Measurements from ENCODE around the gene DAZAP1.

Gene DAZAP1

DNA sequence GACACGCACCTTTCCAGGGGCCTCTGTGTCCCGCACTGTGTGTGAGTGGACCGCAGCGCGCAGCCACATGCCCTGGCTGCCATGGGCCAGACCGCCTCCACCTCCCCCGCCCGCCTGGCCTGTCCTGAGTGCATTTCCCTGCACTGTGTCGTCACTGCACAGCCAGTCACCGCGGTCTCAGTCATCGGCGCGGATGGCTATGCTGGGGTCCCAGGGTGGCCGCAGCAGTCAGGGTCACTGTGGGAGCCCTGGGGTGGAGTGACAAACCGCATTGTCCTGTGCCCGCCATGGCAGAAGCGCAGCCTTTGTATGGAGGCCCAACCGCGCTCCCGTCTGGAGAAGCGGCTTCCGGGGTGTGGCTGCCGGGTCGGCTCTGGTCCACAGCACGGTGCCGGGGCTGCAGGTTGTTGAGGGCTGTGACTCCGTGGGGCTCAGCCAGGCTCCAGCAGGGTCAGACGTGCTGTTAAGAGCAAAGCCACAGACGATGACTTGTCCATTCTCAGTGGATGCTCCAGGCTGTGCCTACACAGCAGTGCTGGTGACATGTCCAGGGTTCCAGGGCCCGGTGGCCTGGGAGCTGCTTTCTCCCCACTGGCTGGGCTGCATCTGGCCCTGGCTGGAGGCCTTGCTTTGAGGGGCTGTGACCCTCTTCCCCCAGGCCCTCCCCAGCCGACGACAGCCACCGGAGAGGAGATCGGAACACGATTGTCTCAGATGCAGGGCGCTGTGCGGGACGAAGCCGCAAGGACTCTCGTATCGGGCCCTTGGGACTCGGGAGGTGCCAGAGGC is 30.0 kb upstream of the DAZAP1 start:
- no peak for DNase-seq (ENCODE audit: low read depth, low spot score)

DNA sequence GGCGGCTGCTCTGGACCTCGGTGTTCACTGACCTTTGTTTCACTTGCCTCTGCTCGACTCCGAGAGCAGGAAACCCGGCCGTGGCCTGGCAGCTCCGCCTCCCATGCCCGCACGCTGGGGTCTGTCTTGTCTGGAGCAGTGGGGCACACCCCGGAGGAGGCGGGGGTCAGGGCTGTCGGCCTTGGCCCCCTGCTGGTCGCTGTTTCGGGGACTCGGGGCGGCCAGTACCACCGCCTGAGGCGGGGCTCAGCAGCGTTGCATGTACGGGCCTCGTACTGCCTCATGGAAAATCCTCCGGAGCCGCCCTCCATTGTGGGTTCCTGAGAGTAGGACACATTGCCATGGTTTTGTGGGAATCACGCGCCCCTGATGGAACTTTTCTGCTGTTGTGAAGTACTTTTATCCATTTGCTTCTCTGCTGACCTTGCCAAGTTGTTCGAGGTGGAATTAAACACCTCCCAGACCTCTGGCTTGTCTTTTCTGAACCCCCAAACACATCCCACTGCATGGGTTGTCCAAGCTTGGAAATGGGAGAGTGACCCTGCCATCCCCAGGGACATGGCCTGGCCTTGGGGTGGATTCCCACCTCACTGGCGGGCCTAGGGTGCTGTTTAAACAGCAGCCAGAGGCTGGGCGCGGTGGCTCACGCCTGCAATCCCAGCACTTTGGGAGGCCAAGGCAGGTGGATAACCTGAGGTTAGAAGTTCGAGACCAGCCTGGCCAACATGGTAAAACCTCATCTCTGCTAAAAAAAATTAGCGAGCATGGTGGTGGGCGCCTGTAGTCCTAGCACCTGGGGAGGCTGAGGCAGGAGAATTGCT is 29.2 kb upstream of the DAZAP1 start:
- no peak for DNase-seq (ENCODE audit: low read depth, low spot score)

DNA sequence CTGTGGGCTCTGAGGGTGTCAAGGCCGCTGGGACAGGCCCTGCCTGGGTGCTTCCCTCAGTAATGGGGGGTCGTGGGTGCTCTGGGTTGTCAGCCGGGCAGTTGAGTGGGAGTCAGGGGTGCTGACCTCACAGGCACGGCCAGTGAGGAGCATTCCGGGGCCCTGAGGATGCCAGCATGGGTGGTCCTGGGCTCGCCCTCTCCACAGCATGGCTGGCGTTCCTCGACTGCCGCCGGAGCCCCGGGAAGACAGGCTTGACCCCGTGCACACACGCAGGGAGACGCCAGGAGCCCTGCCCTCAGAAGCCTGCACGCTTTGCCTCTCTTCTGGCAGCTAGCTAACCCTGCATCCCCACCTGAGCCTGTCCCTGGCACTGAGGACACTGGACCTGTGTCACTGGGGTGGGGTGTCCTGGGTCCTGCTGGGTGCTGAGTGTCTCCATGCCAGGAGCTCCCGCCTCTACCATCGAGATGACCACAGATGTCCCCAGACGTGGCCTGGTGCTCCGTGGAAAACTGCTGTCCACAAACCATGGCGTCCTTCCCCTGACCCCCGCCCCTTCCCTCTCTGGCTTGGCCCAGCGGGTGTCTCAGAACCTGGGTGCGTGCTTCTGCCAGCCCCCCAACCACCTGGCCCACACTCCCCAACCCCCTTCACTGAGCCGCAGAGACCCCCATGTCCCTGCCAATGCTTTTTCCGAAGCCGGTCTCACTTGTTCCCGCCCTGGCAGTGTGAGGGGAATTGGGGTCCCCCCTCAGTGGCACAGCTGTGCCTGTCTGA is 28.1 kb upstream of the DAZAP1 start:
- DNase-seq (ENCODE audit: low read depth, low spot score): no peak

DNA sequence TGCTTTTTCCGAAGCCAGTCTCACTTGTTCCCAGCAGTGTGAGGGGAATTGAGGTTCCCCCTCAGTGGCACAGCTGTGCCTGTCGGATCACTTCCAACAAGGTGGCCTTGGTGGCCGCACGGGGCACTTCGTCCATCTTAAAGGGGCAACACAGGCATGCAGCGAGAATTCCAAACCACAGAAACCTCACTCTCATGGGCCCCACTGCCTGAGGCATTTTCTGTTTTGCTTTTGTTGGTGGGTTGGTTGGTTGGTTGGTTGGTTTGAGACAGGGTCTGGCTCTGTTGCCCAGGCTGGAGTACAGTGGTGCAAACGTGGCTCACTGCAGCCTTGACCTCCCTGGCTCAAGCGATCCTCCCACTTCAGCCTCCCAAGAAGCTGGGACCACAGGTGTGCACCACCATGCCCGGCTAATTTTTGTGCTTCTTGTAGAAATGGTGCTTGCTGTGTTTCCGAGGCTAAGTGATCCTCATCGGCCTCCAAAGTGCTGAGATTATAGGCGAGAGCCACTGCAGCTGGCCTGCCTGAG is 27.4 kb upstream of the DAZAP1 start:
- no peak for DNase-seq (ENCODE audit: low read depth, low spot score)

DNA sequence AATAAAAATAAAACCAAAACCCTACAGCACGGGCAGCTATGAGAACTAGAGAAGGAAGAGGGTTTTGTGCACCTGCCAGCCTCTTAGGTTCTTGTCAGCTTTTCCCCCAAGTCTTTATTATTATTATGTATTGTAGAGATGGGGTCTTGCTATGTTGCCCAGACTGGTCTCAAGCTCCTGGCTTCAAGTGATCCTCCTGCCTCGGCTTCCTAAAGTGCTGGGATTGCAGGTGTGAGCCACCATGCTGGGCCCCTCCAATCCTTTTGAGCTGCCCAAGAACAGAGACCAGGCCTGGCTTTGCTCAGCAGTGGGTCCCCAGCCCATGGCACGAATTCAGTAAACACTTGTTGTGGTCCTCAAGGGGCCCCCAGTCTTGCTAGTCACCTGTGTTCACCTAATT is 25.1 kb upstream of the DAZAP1 start:
- DNase-seq (ENCODE audit: low read depth, low spot score): no peak

DNA sequence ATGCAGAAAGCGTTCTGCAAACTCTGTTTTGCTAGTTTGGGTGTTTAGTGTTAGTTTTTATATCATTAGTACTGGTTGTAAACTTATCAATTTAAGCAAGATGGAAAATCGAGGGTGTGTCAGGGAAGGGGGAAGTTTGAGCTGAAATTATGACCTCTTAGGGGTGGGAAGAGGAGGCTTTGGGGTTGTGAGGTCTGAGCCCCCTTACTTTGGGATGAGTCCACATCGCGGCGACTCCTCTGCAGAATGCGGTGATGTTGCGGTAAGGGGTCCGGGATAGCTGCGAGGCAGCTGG is 24.4 kb upstream of the DAZAP1 start:
- no peak for DNase-seq (ENCODE audit: low read depth, low spot score)

DNA sequence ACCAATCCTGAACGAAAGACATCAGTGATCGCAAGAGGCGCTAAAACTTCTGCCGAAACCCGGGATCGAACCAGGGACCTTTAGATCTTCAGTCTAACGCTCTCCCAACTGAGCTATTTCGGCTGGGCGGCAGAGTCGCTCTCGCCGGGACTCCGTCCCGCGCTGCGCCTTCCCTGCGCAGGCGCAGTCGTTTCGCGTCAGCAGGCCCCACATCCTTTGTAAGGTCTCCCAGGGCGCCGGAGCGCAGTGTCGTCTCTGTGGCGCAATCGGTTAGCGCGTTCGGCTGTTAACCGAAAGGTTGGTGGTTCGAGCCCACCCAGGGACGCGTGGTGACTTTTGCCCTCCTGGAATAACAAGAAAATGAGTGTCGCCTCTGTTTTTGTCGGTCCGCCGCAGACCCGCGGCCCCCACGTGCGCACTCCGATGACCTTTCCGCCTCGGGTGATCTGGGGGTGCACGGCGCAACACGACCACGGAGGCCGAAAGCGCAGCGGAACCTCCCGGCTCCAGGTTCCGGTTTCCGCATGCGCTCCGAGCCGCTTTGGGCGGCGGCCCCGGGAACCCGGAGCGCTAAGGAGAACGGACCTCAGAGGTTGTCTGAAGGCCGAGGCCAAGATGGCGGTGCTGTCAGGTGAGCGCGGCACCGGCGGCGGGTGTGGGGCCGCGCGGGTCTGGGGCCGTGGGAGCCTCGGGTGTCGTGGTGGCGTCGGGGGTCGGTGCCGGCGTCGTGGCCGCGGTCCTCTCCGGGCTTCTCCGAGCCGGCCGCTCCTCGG is 23.9 kb upstream of the DAZAP1 start, which contains the start of gene NDUFS7:
NDUFS7 (plus strand) TSS at position 596 of the 773 bp plus-strand sequence; CDS start at position 616, 20 bp downstream.
- DNase-seq (ENCODE audit: low read depth, low spot score): peak; percentile 88

DNA sequence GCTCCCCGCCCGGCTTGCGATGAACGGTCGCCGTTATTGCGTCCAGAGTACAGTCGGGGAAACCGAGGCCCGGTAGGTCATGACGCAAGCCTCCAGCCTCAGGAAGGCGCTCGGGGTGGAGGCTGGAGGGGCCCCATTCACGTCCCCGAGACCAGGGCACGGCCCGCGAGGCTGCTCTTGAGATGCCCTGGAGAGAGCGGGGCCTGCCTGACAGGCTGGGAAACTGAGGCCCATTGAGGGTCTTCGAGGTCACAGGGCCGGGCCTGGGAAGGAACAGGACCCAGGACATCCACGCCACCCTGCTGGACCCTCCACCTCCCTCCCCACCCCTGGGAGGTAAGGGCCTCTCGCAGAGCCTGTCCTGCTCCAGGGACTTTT is 23.3 kb upstream of the DAZAP1 start:
- no peak for DNase-seq (ENCODE audit: low read depth, low spot score)

DNA sequence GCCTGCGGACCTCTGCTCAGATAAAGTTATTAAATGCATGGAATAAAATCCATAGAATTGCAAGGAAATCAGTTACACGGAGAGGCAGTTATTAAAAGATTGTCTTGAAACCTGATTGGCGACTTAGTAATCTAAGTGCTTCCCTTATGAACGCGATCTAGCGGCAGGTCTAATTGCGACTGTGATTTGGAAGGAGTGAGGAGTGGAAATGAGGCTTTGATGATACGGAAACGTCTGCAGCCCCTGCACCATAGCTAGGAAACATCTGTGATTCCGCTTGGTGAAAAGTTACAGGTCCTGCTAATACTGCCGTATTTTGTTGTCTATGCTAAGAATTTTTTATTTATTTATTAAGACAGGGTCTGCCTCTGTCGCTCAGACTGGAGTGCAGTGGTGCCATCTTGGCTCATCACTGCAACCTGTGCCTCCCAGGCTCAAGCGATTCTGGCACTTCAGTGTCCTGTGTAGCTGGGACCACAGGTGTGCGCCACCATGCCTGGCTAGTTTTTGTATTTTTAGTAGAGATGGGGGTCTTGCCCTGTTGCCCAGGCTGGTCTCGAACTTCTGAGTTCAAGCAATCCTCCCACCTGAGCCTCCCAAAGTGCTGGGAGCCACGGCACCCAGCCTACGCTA is 22.8 kb upstream of the DAZAP1 start:
- no peak for DNase-seq (ENCODE audit: low read depth, low spot score)

DNA sequence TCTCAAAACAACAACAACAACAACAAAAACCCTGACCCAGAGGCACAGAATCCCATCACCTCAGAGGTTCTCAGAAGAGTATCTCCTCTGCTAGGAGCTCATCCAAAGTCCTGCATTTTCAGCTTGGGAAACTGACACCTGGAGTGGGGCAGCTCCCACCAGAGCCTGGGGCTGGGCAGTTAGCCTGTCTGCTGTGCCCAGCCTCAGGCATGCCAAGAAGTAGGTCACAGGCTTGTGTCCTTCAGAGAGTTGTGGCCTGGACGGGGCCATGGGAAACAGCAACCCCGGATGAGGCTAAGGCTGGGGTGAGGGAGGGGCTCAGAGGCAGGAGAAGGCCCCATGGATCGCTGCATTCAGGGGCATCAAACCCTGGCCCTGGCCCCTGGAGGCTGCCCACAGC is 21.6 kb upstream of the DAZAP1 start:
- no peak for DNase-seq (ENCODE audit: low read depth, low spot score)

DNA sequence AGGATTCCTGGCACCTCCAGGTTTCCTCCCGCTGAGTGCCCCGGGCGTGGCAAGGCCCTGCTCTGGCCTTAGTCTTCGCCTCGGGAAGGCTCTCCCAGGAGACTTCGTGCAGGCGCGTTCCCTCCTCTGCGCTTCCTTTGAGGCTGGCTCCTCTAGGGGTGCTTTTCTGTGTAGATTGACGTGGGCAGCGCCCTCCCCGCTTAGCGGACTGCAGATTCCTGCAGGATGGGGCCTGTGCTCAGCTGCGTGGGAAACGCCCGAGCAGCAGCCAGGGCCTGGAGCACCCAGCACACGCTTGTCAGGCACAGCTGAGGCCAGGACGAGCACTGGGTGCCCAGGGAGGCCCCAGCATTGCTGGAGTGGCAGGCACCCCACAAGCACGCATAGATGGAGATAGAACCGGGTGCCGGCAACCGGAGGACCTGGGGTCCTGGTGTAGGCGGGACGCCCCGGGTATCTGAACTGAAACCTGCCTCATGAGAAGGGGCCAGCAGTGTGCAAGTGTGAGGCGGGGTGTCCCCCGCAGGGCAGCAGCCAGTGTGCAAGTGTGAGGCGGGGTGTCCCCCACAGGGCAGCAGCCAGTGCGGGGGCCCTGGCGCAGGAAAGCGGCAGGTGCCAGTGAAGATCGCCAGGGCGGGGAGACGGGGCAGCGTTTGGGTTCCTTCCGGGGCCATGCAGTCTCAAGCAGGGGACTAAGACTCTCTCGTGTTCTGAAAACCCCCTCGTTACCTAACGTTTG is 20.3 kb upstream of the DAZAP1 start:
- DNase-seq (ENCODE audit: low read depth, low spot score): no peak

DNA sequence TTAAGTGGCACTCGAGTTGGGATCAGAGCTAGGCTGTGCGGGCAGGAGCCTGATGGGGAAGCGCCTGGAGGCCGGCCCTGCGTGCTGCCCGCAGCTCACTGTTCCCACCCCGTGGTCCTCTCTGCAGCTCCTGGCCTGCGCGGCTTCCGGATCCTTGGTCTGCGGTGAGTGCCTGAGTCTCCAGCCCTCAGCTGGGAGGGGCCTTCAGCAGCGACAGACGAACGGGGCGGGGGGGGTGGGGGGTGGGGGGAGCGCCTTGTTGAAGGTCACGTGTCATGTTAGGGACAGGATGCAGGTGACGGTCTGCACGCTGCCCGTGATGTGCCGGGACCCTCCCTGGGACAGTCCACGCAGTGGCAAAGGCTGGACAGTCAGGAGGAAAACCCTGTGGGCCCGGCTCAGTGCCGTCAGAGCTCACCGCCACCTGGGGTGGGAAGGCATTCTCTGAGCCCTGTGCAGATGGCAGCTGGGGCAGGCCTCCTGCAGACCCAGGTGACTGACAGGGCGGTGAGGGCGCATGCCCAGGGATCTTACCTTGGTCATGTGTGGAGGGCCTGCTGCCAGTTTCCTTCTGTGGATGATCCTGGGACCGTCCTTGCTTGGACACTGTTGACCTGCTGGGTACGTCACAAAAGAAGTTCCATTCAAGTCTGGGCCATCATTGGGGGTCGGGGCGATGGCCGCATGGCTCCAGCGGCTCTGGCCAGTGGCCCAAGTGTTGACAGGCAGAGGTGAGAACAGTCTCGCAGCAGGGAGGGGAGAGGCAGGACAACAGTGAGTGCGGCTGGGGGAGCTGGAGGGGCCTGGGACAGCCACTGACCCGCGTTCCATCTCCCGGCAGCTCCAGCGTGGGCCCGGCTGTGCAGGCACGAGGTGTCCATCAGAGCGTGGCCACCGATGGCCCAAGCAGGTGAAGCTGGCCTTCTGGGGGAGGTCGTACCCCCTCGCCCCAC is 19.4 kb upstream of the DAZAP1 start:
- DNase-seq (ENCODE audit: low read depth, low spot score): no peak

DNA sequence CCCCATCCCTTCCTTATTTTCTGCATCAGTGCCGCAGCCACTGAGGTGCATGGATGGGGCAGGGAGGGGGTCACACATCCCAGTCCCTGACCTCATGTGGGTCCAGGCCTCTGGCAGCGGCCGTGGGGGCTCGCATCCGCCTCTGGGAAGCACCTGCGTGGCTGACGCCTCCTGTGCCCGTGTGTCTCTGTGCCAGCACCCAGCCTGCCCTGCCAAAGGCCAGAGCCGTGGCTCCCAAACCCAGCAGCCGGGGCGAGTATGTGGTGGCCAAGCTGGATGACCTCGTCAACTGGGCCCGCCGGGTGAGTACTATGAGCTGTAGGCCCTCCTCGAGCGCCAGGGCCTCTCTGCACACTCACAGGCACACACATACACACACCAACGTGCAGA is 18.8 kb upstream of the DAZAP1 start:
- no peak for DNase-seq (ENCODE audit: low read depth, low spot score)

DNA sequence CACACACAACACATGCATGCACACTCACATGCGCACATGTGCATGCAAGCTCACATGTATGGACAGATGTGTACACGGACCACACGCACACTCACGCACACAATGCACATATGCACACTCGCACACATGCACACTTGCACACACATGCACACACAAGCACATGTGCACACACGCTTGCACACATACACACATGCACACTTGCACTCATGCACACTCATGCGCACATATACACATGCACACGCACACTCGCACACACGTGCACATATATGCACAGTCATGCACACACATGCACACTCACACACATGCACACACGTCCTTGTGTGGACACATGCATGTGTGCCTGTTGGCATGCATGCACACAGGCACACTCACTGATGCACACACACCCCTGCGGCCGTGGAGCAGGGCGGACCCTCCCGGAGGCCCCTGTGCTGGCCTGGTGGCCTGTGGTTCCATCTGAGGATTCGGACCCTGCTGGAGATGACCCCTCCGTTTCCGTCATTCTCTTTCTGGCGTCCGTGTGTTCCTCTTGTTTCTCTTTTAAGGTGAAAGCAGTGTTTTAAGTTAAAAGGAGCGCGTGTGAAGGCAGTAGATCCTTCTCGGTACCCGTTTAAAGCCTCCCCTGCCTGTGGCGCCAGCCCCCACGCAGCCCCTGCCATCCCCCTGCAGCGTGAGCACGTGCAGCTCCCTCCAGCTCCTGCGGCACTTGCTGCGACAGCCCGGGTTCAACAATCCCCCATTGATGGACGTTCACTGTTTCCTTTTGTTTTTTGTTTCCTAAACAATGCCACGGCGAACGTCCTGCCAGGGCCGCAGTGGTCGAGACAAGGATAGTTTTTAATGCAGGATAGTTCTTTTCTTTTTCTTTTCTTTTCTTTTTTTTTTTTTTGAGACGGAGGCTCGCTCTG is 18.1 kb upstream of the DAZAP1 start:
- no peak for DNase-seq (ENCODE audit: low read depth, low spot score)

DNA sequence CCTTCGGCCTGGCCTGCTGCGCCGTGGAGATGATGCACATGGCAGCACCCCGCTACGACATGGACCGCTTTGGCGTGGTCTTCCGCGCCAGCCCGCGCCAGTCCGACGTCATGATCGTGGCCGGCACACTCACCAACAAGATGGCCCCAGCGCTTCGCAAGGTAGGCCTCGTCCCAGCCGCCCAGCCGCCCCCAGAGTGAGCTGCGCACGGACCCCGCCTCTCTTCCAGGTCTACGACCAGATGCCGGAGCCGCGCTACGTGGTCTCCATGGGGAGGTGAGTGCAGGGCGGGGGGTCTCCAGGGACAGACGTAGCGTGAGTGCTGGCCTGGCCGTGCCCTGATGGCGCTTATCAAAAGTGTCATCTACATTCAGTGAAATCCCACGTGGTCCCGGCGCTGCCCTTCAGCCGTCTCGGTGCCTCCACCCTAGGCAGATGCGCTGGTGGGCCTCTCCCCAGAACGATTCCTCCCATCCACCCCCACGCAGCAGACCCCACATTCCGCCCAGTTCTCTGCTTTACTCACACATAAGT is 16.4 kb upstream of the DAZAP1 start:
- DNase-seq (ENCODE audit: low read depth, low spot score): no peak

DNA sequence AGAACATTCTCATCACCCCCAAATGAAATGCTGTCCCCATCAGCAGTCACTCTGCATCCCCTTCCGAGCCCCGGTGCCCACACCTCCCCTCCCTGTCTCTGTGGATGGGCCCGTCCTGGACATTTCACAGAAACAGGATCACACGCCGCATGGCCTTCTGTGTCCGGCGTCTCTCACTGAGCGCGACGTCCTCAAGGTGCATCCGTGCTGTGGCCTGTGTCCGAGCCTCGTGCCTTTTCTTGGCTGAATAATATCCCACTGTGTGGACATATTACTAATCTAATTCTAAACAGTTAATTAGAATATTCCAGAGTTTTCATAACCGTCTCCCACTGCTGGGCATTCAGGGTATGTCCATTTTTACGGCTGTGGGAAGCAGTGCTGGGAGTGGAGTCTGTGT is 15.0 kb upstream of the DAZAP1 start:
- no peak for DNase-seq (ENCODE audit: low read depth, low spot score)

DNA sequence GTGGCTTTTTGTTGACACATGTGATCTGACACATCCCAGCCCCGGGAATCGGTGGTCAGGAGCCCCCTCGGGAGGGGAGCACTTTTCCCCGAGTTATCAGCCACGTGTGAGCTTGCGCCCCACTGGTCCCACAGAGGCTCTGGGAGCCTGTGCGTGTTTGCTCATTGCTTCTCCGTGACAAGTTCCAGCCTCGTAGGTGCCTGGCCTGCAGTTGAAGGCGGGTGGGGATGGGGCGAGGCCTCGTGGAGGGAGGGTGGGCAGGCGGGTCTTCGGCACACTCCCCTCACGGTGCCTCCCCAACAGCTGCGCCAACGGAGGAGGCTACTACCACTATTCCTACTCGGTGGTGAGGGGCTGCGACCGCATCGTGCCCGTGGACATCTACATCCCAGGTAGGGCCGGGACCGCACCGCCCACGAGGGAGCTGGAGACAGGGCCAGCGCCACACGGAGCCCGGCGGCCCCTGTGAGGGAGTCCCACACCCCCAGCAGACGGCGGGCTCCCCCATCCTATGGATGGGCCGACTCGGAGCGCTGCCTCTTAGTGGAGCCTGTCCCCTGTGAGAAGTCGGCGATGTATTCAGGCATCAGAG is 14.4 kb upstream of the DAZAP1 start:
- DNase-seq (ENCODE audit: low read depth, low spot score): no peak

Measured in activated CD4-positive, CD25-positive, alpha-beta regulatory T cell treated with anti-CD3 and anti-CD28 coated beads, Interleukin-2, amount 50 U/mL, for 16 hours (primary cell).